Measurements from ENCODE around the gene ATRN.
A peak's percentile ranks its signal among the peaks of the same experiment; 100 is the strongest.
"Not testable (repeated sequence)": the region's sequence is repeated elsewhere in the genome, so short reads cannot be mapped to it uniquely, and the experiment has no call there.

ATRN gene

GRCh38 chr20:3576363-3576762, 105.5 kb downstream of the ATRN start:
- DNase-seq: no peak

DNA sequence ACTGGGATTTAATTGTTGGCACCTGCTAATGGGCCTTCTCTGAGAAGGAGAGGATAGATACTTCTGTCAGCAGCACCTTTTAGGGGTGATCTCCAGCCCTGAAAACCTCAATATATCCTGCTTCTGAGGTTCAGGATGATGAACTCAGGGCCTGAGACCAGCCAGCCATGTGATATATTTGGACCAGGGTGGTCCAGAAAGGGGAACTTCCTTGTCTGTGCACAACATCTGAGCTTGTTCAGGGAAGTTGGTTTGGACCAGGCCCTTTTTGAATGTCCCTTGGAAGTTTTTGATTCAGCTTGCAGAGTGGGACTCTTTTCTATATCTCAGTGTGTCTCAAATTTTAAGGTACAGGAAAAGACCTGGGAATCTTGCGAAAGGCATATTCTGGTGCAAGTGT, 106.5 kb downstream of the ATRN start:
- DNase-seq: no peak

DNA sequence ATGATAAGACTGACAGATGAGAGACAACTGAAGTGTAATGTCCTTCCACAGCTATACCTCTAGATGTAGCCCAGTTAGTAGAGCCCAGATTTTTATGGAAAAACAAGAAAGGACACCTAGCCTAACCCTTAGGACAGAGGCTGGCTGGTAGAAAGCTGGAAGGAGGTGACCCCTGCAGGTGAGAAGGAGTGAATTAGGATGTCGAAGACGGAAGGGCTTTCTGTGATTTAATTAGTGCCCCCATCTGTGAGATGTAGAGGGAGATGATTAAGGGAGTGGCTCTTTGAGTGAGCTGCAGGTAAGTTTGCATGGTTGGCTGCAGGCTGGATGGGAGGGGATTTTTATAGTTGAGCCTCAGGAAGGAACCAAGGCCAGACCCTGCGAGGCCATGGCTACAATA, 109.6 kb downstream of the ATRN start:
- DNase-seq: peak in 1 of 2 experiments; percentile 35

GRCh38 chr20:3583765-3584164, 112.9 kb downstream of the ATRN start:
- DNase-seq: no peak

DNA sequence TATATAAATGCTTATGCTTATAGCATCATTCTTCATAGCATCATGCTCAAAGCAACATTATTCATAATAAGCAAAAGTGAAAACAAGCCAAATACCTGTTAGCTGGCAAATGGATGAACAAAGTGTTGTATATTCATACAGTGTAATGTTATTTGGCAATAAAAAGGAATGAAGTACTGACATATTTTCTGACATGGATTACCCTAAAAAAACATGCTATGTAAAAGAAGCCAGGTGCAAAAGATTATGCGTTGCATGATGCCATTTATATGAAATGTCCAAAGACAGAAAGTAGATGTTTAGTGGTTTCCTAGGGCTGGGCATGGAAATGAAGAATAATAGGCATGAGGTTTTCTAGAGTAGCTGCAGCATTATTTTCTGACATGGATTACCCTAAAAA, 115.3 kb downstream of the ATRN start:
- no peak for DNase-seq

- DNase-seq: no peak
These were observed 119.3 kb downstream of the ATRN start for GRCh38 chr20:3590164-3590563.

GRCh38 chr20:3592931-3593330, 122.1 kb downstream of the ATRN start:
- DNase-seq: no peak

DNA sequence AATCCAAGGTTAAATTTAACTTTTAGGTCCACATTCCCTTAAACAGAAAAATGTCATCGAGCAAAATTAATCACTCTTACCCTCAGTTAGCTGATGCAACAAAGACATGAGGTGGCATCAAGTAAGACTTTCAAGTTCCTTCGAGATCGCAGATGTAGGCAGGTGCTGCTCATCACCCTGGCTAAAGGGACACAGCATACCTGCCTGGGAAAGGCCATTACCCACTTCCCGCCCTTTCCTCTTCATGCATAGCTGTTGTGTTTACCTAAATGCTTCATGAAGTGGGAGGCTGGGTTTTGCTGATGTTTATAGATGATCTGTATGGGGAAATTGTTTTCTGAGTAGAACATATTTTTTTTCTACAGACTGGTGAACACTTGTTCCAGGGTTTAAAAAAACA, 124.7 kb downstream of the ATRN start:
- peak; percentile 62 to 82 for DNase-seq

DNA sequence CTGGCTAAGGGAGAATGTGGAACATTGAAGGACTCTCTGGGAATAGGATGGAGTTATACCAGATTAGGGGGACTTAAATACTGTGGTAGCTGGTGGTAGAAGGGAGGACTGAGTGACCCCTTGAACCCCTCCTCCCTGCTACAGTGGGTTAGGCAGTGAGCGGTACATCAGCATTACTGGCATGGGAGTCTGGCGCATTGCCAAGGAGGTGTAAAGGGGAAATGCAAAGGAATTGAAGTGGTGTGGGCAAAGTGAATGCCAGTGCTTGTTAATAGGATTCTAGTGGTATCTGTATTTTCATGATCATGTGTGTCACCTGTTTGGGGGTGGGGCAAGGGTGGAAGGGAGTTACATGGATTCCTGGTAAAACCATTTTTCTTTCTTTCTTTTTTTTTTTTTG, 132.3 kb downstream of the ATRN start:
- no peak for DNase-seq

DNA sequence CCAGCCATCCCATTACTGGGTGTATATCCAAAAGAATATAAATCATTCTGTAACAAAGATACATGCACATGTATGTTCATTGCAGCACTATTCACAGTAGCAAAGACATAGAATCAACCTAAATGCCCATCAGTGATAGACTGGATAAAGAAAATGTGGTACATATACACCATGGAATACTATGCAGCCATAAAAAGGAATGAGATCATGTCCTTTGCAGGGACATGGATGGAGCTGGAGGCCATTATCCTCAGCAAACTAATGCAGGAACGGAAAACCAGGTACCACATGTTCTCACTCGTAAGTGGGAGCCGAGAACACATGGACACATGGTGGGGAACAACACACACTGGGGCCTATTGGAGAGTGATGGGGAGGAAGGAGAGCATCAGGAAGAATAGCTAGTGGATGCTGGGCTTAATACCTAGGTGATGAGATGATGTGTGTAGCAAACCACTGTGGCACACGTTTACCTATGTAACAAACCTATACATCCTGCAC, 134.6 kb downstream of the ATRN start:
- DNase-seq: not testable (repeated sequence)

- no peak for DNase-seq
These were observed 135.2 kb downstream of the ATRN start for GRCh38 chr20:3606021-3606420.

GRCh38 chr20:3611901-3612300, 141.1 kb downstream of the ATRN start:
- DNase-seq: no peak

DNA sequence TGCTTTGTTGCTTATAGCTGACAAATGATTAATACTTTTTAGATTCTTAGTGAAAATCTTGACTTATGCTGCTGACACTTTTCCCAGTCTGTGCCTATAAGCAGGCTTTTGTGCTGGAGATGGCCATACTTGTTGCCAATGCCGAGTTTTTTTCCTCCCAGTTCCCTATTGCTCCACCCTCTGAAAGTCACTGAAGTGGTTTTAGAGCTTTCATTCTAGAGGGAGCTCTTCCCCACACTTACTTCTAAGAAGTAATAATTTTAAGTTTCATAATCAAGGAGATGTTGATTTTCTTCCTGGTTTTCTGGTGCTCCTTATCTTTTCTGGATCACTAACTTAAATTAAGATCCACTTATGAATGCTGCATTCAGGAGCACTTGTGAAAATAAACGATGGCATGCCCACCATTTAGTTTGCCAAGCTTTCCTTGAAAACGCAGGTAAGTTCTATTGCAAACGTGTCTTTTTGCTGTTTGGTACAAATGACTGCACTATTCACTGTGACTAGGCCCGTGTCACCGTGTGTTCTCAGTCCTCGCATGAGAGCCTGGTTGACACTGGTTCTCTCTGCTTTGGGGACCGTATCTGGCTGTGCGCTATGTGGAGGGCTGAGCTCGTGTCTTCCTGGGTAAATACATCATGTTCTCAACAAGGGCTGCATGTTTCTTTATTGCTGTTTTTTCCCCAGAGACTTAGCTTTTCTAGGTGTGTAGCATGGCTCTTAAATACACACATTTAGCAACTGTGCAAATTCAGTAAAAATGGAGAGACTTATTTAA, 142.2 kb downstream of the ATRN start:
- no peak for DNase-seq

DNA sequence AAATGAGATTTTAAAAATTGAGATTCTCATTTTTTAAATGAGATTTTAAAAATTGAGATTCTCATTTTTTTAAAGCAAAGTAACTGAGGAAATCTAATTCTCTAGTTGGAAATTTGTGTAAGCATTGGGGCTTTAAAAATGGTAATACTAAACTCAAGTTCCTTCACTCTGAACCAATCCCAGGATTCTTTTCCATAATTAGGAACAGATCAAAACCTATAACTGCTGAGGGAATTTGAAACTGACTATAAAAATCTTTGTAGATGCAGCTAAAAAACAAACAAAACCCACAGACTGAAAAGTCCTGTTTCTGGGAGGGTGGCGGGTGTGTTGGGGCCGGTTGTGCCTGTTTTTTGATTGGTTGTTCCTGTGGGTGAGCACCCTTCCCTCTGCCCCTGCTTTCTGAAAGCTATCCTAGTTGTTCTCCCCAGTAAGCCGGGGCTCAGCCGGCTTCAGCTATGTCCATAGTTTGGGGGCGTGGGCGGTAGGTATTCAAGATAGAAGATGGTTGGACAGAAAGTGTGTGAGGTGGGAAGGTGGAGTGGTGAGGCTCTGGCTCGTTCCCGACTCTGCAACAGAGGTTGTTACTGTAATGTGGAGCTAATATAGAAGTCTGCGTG, 143.1 kb downstream of the ATRN start:
- no peak for DNase-seq

- DNase-seq: no peak
These were observed 143.6 kb downstream of the ATRN start for GRCh38 chr20:3614466-3614865.

GRCh38 chr20:3615171-3615840, 144.5 kb downstream of the ATRN start:
- DNase-seq: not testable (repeated sequence)

- peak in 1 of 2 experiments; percentile 41 for DNase-seq
These were observed 145.4 kb downstream of the ATRN start for GRCh38 chr20:3616250-3616649.

- DNase-seq: peak; percentile 39 to 41
These were observed 150.3 kb downstream of the ATRN start for GRCh38 chr20:3621111-3621510.

DNA sequence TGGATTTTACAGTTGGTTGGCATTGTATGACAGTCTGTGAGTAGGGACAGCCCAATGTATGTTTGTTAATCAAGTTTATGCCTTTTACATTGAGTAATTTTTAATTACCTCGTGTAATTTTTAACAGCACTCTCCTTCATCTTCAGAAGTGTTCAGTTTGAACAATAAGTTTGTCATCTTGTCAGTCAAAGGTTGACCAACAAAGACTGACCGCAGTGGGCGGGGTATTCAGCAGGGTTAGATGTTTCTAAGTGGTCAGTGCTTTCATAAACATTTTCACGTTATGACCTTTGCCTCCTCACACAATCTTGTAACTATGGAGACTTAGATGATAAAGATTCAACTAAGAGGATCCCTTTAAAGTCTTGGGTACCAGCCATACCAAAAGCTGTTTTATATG, 151.6 kb downstream of the ATRN start:
- DNase-seq: no peak

GRCh38 chr20:3627476-3627875, 156.7 kb downstream of the ATRN start:
- DNase-seq: no peak

GRCh38 chr20:3628502-3629314, 157.9 kb downstream of the ATRN start:
- DNase-seq: no peak

- DNase-seq: no peak
These were observed 159.1 kb downstream of the ATRN start for GRCh38 chr20:3629893-3630292.

DNA sequence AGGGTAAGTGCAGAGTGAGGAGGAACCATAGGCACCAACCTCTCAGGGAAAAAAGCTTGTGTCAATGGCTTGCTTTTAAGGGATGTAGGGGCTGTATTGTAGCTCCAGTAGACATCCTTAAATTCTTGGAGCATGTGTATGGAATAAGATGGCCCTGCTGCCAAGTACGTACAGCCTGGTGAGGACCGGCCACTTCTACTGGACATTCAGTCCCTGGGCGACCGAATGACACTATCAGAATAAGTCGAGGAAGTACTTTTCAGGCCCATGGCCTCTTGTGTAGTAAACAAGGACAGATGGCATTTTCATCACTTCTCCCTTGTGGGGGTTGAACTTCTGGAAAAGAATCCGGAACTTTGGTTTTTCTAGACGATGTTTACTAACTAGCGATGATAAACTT, 159.6 kb downstream of the ATRN start:
- no peak for DNase-seq

Measured in NCI-H187 (cell line).